DOHH2 (cell line): ENCODE data around the gene GDPD4.

Experiments
- CTCF ChIP-seq: fragments of 200-600 bp; sonication (generic); IDR thresholded peaks from one replicate; pipeline ENCODE4 v1.5.1; 2014; ENCODE audit warnings: antibody characterized with exemption, mild to moderate bottlenecking, low read depth, low read length; ENCODE audit not compliant: poor library complexity, severe bottlenecking
- EZH2phosphoT487 ChIP-seq: fragments of 200-600 bp; sonication (generic); IDR thresholded peaks from 2 replicates; pipeline ENCODE4 v1.6.1; 2017; ENCODE audit warnings: borderline replicate concordance, mild to moderate bottlenecking, antibody characterized with exemption, low read length, moderate library complexity, mixed read lengths

DNA sequence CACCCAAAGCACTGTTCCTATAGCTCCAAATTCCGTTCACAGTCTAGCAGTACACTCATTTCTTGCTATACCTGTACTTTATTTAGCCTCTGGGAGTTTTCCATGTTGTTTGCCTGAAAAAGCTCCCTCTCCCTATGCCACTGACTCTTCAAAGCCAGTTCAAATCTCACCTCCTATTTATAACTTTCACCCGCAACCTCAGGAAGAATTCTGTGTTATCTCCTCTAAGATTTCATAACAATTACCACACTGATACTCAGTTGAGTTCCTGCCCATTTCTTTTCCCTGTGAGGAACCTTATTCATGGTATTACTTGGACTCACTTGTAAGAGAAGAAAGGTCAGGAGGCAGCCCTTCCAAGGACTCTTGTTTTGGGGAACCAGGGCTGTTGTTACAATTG is 25.2 kb downstream of the GDPD4 start:
- TF ChIP-seq CTCF (no peak), EZH2phosphoT487 (no peak)
